BE2C (cell line): ENCODE measurements around the gene NANOGP8.

Experiments used
- DNase-seq: peaks from one replicate; pipeline ENCODE4 v3.0.0-alpha.2; 2020
- H3K27me3 ChIP-seq: fragments of 250-450 bp; sonication (Bioruptor Pico); 2 replicates; pipeline ENCODE4 v1.5.1; 2020; ENCODE audit warnings: mild to moderate bottlenecking
- H3K36me3 ChIP-seq: fragments of 250-450 bp; sonication (Bioruptor Pico); 2 replicates; pipeline ENCODE4 v1.5.1; 2020; ENCODE audit warnings: mild to moderate bottlenecking
- H3K4me1 ChIP-seq: fragments of 250-450 bp; sonication (Bioruptor Pico); 2 replicates; pipeline ENCODE4 v1.5.1; 2020
- H3K4me3 ChIP-seq: 2 replicates; pipeline ENCODE4 v1.5.1; 2011; ENCODE audit warnings: low read depth, low read length
- H3K9me3 ChIP-seq: fragments of 250-450 bp; sonication (Bioruptor Pico); 2 replicates; pipeline ENCODE4 v1.5.1; 2020
- TF ChIP-seq, protein P1 (sequence below): IDR thresholded peaks from 2 replicates; pipeline ENCODE4 v1.5.1; 2012; ENCODE audit warnings: mild to moderate bottlenecking, low read depth, low read length

Gene NANOGP8

DNA sequence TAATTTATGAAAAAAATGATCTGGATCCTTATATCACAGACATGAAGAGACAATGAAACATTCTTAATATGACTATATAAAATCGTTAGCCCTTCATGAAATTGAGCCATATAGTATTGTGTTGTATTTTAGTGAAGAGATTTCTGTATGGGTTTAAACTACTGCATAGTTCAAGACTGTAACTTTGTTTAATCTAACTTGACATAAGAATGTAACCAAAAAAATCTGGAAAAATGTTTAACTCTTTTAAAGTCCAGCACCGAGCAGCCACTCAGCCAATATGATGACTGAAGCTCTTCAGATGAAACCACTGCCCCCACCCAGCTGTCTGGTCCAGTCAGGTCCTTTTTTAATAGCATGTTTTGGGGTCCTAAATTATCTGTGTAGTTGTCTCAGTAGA is 4.9 kb downstream of the NANOGP8 start:
- H3K4me1 ChIP-seq: no peaks in the 10 kb centered on the region
- no peaks in the 10 kb centered on the region for H3K36me3 ChIP-seq
- TF ChIP-seq, protein P1, sequence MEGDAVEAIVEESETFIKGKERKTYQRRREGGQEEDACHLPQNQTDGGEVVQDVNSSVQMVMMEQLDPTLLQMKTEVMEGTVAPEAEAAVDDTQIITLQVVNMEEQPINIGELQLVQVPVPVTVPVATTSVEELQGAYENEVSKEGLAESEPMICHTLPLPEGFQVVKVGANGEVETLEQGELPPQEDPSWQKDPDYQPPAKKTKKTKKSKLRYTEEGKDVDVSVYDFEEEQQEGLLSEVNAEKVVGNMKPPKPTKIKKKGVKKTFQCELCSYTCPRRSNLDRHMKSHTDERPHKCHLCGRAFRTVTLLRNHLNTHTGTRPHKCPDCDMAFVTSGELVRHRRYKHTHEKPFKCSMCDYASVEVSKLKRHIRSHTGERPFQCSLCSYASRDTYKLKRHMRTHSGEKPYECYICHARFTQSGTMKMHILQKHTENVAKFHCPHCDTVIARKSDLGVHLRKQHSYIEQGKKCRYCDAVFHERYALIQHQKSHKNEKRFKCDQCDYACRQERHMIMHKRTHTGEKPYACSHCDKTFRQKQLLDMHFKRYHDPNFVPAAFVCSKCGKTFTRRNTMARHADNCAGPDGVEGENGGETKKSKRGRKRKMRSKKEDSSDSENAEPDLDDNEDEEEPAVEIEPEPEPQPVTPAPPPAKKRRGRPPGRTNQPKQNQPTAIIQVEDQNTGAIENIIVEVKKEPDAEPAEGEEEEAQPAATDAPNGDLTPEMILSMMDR: no peak
- H3K9me3 ChIP-seq: no peaks in the 10 kb centered on the region; the same call in 1 of the 2 replicates
- no peaks in the 10 kb centered on the region for H3K27me3 ChIP-seq
- no peak overlapping the region for H3K4me3 ChIP-seq
- no peak for DNase-seq

DNA sequence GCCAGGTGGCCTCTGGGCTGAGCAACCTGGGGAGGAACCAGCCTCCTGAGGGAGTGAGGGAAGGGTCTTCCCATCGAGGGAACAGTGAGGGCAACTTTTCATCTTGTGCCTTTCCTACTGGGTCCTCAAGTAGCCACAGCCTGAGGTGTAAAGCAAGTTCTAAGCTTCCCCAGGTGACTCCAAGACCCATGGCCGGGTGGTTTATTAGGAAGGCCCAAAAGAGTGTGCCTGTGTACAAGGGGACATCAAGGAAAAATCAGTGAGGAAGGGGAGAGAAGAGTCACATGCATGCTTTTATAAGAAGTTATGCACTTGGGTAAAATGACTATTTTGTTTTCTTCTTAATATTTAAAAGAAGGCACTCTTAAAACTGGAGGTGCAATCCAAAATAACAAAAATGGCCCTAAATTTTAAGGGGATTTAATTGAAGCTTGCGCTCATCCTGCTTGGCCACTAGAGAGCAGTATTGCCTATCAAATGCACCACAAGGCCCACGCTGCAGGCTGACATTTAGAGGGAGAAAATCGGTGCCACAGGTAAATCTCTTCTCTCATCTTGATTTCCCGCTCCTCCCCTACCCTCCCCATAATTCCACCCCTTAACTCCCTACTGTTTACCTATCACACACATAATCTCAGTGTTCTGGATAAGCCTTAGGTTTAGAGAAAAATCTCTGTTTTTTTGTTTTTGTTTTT is 6.7 kb downstream of the NANOGP8 start:
- TF ChIP-seq, protein P1: peak; percentile 81
- no peaks in the 10 kb centered on the region for H3K36me3 ChIP-seq
- no peaks in the 10 kb centered on the region for H3K27me3 ChIP-seq
- H3K4me1 ChIP-seq: no peaks in the 10 kb centered on the region
- peak; percentile 48 for DNase-seq
- no peak overlapping the region for H3K4me3 ChIP-seq
- H3K9me3 ChIP-seq: no peaks in the 10 kb centered on the region; the same call in 1 of the 2 replicates

DNA sequence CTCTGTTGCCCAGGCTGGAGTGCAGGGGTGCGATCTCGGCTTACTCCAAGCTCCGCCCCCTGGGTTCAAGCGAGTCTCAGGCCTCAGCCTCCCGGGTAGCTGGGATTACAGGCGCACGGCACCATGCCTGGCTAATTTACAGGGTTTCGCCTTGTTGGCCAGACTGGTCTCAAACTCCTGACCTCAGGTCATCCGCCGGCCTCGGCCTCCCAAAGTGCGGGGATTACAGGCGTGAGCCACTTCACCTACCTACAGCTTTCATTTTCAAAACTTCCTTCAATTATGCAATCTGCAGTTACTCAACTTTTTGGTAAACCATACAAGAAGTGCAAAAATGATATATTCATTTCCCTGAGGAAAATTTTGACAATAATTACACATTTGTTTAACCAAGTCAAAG is 14.0 kb downstream of the NANOGP8 start:
- TF ChIP-seq, protein P1: no peak
- no peak overlapping the region for H3K4me3 ChIP-seq
- no peaks in the 10 kb centered on the region for H3K4me1 ChIP-seq
- no peaks in the 10 kb centered on the region; the same call in 1 of the 2 replicates for H3K9me3 ChIP-seq
- no peak for DNase-seq
- H3K36me3 ChIP-seq: no peaks in the 10 kb centered on the region
- no peaks in the 10 kb centered on the region for H3K27me3 ChIP-seq

DNA sequence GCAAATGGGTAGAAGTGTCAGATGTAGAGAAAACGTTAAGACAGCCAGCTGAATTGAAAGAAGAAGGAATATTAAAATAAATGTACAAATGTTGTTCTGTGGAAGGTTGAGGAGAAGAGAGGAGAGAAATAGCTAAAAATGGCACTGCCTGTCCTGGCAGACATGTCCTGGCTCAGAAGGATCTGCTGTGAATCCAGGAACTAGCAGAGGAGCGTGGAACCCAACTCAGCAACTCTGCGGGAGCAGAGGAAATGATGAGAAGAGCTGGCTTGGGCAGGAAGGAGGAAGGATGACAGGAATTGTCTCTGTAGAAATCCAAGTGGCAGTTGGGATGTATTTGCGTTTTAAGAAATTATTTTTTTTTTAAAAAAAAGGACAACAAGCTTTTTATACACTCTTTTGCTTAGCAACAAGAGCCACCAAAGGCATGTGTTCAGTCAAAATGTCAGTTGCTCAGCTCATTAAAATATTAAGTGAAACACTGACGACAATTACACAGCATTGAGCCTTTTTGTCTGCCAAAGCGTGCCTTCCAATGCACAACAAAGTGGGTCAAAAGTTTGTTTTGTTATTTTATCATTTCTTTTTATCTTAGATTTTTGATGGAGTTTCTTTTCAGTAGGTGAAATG is 16.1 kb downstream of the NANOGP8 start:
- H3K36me3 ChIP-seq: no peaks in the 10 kb centered on the region
- H3K9me3 ChIP-seq: no peaks in the 10 kb centered on the region; the same call in 1 of the 2 replicates
- H3K4me3 ChIP-seq: no peak overlapping the region
- TF ChIP-seq, protein P1: no peak
- no peaks in the 10 kb centered on the region for H3K4me1 ChIP-seq
- DNase-seq: no peak
- no peaks in the 10 kb centered on the region for H3K27me3 ChIP-seq

DNA sequence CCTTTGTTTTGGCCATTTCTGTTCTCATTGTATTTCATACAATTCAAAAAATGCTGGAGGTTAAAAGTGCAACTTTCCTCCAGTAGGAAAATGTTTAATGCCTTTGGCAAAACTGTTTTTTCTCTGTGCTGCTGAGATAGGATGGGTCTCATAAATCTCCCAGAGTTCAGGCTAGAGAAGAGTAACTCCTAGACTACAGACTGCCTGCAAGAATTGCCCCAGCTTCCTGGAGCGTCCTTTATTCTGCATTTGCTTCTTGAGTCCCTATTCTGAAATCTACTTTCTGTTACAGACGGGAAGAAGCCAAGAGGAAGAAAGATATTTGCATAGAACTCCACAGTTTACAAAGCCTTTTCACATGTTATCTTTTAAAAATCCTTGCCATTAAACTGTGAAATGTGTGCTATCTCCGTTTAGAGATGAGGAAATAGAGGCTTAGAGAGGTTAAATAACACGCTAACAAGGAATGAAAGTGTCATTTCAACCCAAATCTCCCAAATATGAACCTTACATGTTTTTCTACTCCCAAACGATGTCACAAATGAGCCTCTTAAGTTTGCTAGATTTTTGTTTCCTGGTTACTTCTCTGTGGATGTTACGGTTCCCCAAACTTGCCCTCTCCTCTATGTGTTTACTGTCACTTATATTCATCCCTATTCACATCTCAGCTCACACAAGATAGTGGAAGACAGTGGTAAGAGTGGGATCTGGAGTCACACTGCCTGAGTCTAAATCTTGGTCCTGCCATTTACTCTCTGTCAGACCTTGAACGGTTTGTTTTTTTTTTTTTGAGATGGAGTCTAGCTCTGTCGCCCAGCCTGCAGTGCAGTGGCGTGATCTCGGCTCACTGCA is 17.4 kb downstream of the NANOGP8 start:
- Histone ChIP-seq H3K9me3 (no peaks in the 10 kb centered on the region), H3K4me1 (no peaks in the 10 kb centered on the region), H3K4me3 (no peak overlapping the region), H3K36me3 (no peaks in the 10 kb centered on the region), H3K27me3 (no peaks in the 10 kb centered on the region)
- TF ChIP-seq, protein P1: no peak
- no peak for DNase-seq

DNA sequence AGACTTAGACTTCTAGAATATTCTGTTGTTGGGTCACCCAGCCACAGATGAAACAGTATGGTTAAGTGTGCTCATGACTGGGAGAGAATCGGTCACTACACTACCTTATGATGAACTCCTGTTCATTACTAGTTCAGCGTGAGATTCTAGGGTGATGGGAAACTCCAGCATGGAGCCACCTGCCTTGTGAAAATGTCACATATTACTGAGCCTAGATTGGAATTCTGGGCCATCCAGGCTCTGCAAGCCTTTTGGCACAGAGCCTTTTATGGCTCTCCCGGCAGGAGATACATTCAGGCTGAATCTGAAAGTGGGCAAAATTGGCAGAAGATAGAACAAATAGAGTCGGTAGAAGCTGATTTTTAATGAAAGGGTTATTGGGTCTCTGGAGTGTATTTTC is 19.0 kb downstream of the NANOGP8 start:
- Histone ChIP-seq H3K9me3 (no peaks in the 10 kb centered on the region), H3K27me3 (no peaks in the 10 kb centered on the region), H3K4me3 (no peak overlapping the region), H3K4me1 (no peaks in the 10 kb centered on the region), H3K36me3 (no peaks in the 10 kb centered on the region)
- DNase-seq: no peak
- TF ChIP-seq, protein P1: no peak
